Coronary artery (tissue), 2 donors: ENCODE measurements around the gene CALR.
A peak's percentile ranks its signal among the peaks of the same experiment; 100 is the strongest.
"Not testable (repeated sequence)": the region's sequence is repeated elsewhere in the genome, so short reads cannot be mapped to it uniquely, and the experiment has no call there.

ENCODE experiments used
- DNase-seq: peaks from one replicate; pipeline ENCODE4 v3.0.0-alpha.2; 2017; ENCODE audit warnings: low spot score
- H3K27ac ChIP-seq, 2 donors: fragments of 200-600 bp; sonication (generic); one replicate each; pipeline ENCODE4 v1.5.1; 2016 to 2019
- H3K4me3 ChIP-seq: fragments of 200-600 bp; sonication (generic); 2 replicates; pipeline ENCODE4 v1.5.1; 2016; ENCODE audit warnings: mild to moderate bottlenecking, moderate library complexity
- TF ChIP-seq, protein P1 (sequence below): fragments of 200-600 bp; sonication (generic); IDR thresholded peaks from one replicate; pipeline ENCODE4 v1.5.1; 2019; ENCODE audit warnings: antibody characterized with exemption

CALR gene

DNA sequence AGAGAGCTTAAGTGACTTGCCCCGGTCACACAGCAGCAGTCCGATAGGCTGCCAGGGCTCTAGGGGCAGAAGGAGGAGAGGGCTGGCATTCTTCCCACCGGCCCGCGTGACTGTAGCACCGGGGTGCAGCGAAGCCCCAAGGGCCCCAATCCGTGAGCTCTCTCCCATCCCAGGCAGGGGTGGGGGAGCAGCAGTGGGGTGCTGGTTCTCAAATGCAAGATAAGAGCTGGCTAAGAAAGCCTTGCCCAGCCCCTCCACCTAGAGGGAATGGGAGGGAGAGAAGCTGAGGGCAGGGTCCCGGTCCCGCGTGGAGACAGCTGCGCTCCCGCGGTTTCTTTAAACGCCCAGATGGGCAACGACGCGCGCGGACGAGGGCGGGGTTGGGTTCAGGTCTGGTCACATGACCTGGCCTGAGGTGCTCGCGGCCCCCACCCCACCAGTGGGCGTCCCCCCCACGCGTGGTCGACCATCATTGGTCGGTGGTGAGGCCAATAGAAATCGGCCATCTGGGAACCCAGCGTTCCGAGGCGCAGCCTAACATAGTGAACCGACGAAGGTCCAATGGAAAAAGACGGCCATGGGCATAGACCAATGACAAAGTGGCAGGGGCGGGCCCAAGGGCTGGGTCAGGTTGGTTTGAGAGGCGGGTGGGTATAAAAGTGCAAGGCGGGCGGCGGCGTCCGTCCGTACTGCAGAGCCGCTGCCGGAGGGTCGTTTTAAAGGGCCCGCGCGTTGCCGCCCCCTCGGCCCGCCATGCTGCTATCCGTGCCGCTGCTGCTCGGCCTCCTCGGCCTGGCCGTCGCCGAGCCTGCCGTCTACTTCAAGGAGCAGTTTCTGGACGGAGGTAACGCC, at the start of gene CALR:
Gene CALR, plus strand, starts transcription at position 683 of the 852 bp plus-strand sequence. Its CDS starts 71 bp downstream, at position 754.
- DNase-seq: peak; percentile 100
- peak within 1 kb of the TSS; percentile 94 for H3K4me3 ChIP-seq
- TF ChIP-seq, protein P1, sequence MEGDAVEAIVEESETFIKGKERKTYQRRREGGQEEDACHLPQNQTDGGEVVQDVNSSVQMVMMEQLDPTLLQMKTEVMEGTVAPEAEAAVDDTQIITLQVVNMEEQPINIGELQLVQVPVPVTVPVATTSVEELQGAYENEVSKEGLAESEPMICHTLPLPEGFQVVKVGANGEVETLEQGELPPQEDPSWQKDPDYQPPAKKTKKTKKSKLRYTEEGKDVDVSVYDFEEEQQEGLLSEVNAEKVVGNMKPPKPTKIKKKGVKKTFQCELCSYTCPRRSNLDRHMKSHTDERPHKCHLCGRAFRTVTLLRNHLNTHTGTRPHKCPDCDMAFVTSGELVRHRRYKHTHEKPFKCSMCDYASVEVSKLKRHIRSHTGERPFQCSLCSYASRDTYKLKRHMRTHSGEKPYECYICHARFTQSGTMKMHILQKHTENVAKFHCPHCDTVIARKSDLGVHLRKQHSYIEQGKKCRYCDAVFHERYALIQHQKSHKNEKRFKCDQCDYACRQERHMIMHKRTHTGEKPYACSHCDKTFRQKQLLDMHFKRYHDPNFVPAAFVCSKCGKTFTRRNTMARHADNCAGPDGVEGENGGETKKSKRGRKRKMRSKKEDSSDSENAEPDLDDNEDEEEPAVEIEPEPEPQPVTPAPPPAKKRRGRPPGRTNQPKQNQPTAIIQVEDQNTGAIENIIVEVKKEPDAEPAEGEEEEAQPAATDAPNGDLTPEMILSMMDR: no peak
- peak within 1 kb of the TSS; percentile 95 to 96 for H3K27ac ChIP-seq

DNA sequence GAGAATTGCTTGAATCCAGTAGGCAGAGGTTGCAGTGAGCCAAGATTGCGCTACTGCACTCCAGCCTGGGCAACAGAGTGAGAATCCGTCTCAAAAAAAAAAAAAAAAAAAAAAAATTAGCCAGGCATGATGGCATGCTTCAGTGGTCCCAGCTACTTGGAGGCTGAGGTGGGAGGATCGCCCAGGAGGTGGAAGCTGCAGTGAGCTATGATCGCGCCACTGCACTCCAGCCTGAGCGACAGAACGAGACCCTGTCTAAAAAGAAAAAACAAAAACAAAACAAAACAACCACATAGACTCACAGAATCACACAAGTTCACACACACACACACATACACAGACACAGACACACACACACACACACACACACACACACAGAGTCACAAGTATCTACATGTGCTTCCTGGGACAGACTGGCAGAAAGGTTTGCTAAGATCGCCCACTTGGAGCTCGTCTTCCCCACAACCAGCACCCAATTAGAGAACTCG, 48.1 kb upstream of the CALR start:
- H3K4me3 ChIP-seq: peak overlapping the region; percentile 80

DNA sequence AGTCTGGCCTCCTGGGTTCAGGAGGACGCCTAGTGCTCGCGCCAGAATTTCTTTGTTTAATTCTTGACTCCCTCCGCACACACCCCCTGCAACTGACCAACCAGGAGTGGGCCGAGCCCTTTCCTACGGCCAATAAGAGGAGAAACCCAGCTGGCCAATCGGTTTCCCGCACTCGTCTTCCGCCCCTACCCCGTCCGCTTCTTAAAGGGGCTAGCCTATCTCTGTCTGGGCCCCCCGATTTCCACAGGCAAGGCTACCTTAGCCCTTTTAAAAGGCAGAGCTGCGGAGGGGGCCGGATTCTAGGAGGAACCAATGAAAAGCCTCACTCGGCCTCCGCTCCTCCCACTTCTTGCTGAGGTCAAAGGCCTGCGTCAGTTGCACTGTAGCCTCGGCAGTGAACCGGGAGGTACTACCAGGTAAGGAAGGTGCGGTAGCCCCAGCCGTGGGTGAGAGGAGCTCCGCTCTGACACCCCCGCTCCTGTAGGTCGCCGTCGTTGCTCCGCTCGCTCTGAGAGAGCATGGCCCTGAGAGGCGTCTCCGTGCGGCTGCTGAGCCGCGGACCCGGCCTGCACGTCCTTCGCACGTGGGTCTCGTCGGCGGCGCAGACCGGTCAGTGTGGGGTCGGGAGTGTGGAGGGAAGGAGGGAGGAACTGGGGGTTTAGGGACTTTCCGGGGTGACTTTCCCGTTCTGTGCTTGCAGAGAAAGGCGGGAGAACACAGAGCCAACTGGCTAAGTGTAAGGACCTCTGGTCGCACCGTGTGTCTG, 47.4 kb upstream of the CALR start, which contains the start of gene GCDH:
Gene GCDH, plus strand, starts transcription at position 374 of the 766 bp plus-strand sequence. Its CDS starts 145 bp downstream, at position 519.
- Histone ChIP-seq H3K4me3 (peak within 1 kb of the TSS; percentile 80), H3K27ac (peak within 1 kb of the TSS; percentile 75 to 83)
- peak; percentile 99 for DNase-seq
- TF ChIP-seq, protein P1: no peak

More for the DNA sequence above, 48.1 kb upstream of the CALR start:
- H3K27ac ChIP-seq: peak overlapping the region; percentile 75 to 83
- not testable (repeated sequence) for DNase-seq

DNA sequence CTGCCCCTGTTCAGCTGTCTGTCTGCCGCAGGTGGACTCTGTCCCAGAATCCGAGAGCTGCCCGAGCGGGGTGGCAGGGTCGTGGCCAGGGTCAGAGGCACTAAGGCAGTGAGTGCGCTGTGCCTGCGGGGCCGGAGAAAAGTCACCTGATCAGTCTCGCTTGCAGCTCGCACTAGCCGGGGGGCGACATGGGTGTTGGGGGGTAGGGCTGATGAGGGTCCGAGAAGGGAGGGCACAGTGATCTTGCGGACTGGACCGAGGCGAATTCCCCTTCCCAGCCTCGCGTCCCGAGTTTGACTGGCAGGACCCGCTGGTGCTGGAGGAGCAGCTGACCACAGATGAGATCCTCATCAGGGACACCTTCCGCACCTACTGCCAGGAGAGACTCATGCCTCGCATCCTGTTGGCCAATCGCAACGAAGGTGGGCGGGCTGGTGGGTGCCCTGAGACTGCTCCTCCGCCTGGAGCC, 46.8 kb upstream of the CALR start:
- H3K27ac ChIP-seq: peak overlapping the region; percentile 75 to 83
- no peak for DNase-seq
- TF ChIP-seq, protein P1: no peak
- peak overlapping the region; percentile 80 for H3K4me3 ChIP-seq

DNA sequence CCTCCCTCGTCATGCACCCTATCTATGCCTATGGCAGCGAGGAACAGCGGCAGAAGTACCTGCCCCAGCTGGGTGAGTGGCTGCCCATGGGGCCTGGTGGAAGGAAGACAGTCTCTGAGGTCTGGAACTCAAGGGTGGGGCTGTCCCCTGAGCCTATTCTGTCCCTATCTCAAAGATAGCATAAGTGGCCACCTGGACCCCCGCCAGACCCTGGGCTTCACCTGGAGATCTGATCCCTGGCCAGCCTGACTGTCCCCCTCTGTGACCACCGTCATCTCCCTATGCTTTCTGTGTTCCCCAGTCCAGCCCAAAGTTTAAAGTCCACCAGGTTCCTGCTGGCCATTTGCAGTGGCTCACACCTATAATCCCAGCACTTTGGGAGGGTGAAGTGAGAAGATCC, 44.8 kb upstream of the CALR start:
- TF ChIP-seq, protein P1: no peak
- H3K4me3 ChIP-seq: no peak overlapping the region
- no peak overlapping the region for H3K27ac ChIP-seq
- no peak for DNase-seq

DNA sequence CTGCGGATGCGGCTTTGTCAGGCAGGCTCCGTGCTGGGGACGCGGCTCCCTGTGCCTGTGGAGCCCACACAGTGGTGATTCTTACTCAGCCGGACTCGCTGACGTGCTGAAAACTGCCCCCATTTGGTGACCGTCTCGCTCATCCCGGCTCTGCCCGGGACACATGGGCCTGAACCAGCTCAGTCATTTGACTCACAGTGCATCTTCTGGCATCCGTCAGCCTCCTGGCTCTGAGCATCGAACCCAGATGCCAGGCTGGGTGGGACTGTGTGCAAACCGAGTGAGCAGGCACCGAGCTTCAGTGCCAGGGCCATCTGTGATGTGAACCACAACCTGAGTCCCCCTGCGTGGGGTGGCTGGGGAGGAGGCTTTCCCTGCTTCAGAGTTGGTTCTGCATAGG, 41.9 kb upstream of the CALR start:
- Histone ChIP-seq H3K4me3 (no peak overlapping the region), H3K27ac (no peak overlapping the region)
- TF ChIP-seq, protein P1: no peak
- no peak for DNase-seq

DNA sequence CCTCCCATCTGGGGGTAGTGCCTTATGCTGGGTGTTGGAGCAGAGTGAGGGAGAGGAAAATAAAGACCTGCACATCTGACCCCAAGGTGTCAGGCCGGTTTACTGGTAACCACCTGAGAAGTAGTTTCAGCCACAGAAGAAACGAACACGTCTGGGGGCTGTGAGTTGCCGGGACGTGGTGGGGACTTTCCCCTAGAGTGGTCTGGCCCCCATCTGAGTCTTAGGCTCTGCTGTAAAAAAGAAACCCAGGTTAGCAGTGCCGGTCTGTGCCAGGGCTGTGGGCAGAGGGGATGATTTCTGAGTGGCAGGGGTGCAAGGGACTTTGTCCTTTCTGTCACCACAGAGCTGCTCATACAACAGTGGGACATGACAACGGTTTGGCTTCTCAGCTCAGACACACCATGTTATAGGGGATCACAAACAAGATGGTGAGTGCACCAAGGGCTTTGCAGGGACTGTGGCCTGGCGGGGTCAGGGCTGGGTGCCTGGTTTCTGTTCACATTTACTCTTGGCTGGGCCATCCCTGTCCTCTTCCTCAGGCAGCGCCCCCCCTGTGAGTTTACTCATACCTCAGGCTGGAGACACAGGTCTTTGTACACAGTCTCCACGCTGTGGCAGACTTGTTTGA, 38.4 kb upstream of the CALR start:
- TF ChIP-seq, protein P1: no peak
- H3K4me3 ChIP-seq: no peak overlapping the region
- no peak overlapping the region for H3K27ac ChIP-seq
- no peak for DNase-seq
